GM19328 (cell line): Measurements from ENCODE around the gene ALDH9A1.
"Not testable (repeated sequence)": the region's sequence is repeated elsewhere in the genome, so short reads cannot be mapped to it uniquely, and the experiment has no call there.

Experiments
- ATAC-seq: cut with Tn5 transposase; IDR thresholded peaks from one replicate; pipeline ENCODE4 v1.9.1; 2021; ENCODE audit warnings: mild to moderate bottlenecking, moderate library complexity; ENCODE audit not compliant: unreplicated experiment

ALDH9A1 gene

GRCh38 chr1:165647970-165648369, 50.4 kb downstream of the ALDH9A1 start:
- ATAC-seq = no peak

GRCh38 chr1:165647517-165647916, 50.8 kb downstream of the ALDH9A1 start:
- ATAC-seq = no peak

- no peak for ATAC-seq
Observed at GRCh38 chr1:165645654-165646366, 52.6 kb downstream of the ALDH9A1 start.

- ATAC-seq = no peak
Observed at GRCh38 chr1:165644064-165644735, 54.2 kb downstream of the ALDH9A1 start.

- ATAC-seq = no peak
Observed at GRCh38 chr1:165641231-165641987, 57.0 kb downstream of the ALDH9A1 start.

- no peak for ATAC-seq
Observed at GRCh38 chr1:165639821-165640623, 58.3 kb downstream of the ALDH9A1 start.

GRCh38 chr1:165638211-165638610, 60.2 kb downstream of the ALDH9A1 start:
- ATAC-seq = not testable (repeated sequence)

GRCh38 chr1:165637427-165637826, 60.9 kb downstream of the ALDH9A1 start:
- ATAC-seq = no peak

GRCh38 chr1:165635823-165636222, 62.5 kb downstream of the ALDH9A1 start:
- ATAC-seq = no peak

- ATAC-seq = no peak
Observed at GRCh38 chr1:165635329-165635728, 63.0 kb downstream of the ALDH9A1 start.

GRCh38 chr1:165634154-165634921, 64.0 kb downstream of the ALDH9A1 start:
- no peak for ATAC-seq

- no peak for ATAC-seq
Observed at GRCh38 chr1:165633614-165634013, 64.7 kb downstream of the ALDH9A1 start.

GRCh38 chr1:165632491-165632890, 65.9 kb downstream of the ALDH9A1 start:
- ATAC-seq = no peak

- no peak for ATAC-seq
Observed at GRCh38 chr1:165632152-165632469, 66.3 kb downstream of the ALDH9A1 start.

GRCh38 chr1:165631342-165632151, 66.8 kb downstream of the ALDH9A1 start:
- ATAC-seq = no peak

GRCh38 chr1:165630629-165631341, 67.6 kb downstream of the ALDH9A1 start, which contains the start of gene MGST3:
TSS of gene MGST3 (plus strand) at chr1:165631234. CDS start at chr1:165649848, 18,614 bp downstream.
- ATAC-seq = peak; percentile 90

- no peak for ATAC-seq
Observed at GRCh38 chr1:165629848-165630628, 68.3 kb downstream of the ALDH9A1 start.

GRCh38 chr1:165629151-165629550, 69.2 kb downstream of the ALDH9A1 start:
- no peak for ATAC-seq
